Colonic mucosa (tissue), 4 donors: ENCODE results near the gene RAG2. TPM values are rescaled to one million over a fixed set of nuclear protein-coding genes. Genes with fewer than 3 reads are reported as not detected.

Source experiments
- DNase-seq: peaks from one replicate; pipeline ENCODE4 v3.0.0-alpha.2; 2020
- H3K27ac ChIP-seq: fragments of 200-600 bp; one replicate; pipeline ENCODE4 v1.8.0; 2021
- H3K27me3 ChIP-seq: fragments of 200-600 bp; one replicate; pipeline ENCODE4 v1.8.0; 2021
- H3K36me3 ChIP-seq: fragments of 200-600 bp; one replicate; pipeline ENCODE4 v1.8.0; 2021
- H3K4me1 ChIP-seq: fragments of 200-600 bp; one replicate; pipeline ENCODE4 v1.8.0; 2021; ENCODE audit warnings: mild to moderate bottlenecking
- H3K4me3 ChIP-seq: fragments of 200-600 bp; one replicate; pipeline ENCODE4 v1.8.0; 2021
- H3K9ac ChIP-seq, 2 donors: one replicate each; pipeline ENCODE4 v1.7.0; 2013; ENCODE audit warnings: control low read depth in 2 of 2, low read depth in 2 of 2, low read length in 2 of 2
- H3K9me3 ChIP-seq: fragments of 200-600 bp; one replicate; pipeline ENCODE4 v1.8.0; 2021
- intact Hi-C: fragments of 100-400 bp; cut with DNase I; formaldehyde crosslinking; loops from one replicate; pipeline ENCODE4 v1.14.1; 2022
- total RNA-seq, 2 donors: library from RNA; stranded (reverse); fragmentation: NEBNext Ultra II Directional in 1 of 2; extraction: Animal tissue kit (Norgen Biotek cat#: 25700) in 1 of 2; gene quantifications; one replicate each; pipeline ENCODE4 v1.2.1, GENCODE V29; 2021
- TF ChIP-seq, protein P1 (sequence below): fragments of 200-600 bp; IDR thresholded peaks from one replicate; pipeline ENCODE4 v1.8.0; 2022; ENCODE audit warnings: antibody characterized with exemption, mild to moderate bottlenecking
- donor health status: healthy.
- donor health status: DM: no; HTN: no; CAD: no.
- donor health status: DM: no; HTN: no; CAD: no.

RAG2 gene
- total RNA-seq, 2 donors from 2014 or later, result not detected

DNA sequence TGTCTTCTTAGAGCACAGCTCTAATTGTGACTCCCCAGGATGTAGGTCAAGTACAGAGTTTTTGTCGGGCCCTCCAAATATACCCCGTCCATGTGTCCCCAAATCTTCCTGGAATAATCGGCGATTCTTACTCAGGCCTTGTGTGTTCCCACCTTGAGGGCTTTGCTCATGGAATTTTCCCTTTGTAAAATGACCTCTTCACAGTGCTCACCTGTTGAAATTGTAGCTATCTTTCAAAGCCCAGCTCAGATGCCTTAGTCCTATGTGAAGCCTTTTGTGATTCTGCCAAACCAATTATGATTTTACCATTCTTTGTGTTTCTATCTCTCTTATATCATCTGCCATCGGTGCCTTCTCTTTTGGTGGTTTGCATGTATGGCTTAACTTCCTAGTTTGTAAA, 30.1 kb upstream of the RAG2 start:
- intact Hi-C loops, result no loop called here
- no peaks in the 10 kb centered on the region for H3K4me1 ChIP-seq
- no peak for DNase-seq

DNA sequence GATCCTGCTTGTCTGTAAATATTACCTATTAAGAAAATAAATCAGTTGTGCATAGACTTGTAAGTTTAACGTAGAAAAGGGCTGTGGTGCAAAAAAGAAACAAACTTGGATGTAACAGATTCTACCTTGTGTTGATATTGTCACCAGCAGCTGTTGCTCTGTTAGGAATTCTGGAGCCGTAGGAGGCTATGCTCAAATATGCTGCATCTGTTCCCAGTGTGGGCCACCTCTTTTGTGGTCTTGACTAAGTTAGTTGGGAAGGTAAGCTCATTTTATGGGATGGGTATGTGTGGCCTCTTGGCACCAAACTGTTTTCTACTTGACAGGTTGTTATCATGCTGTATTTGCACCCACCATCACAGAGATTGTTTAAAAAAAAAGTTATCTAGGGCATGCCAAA, 29.4 kb upstream of the RAG2 start:
- intact Hi-C loops, result no loop called here
- H3K4me3 ChIP-seq, result no peak overlapping the region
- no peaks in the 10 kb centered on the region for H3K9me3 ChIP-seq
- no peak overlapping the region for H3K9ac ChIP-seq
- no peak for DNase-seq
- H3K4me1 ChIP-seq, result no peaks in the 10 kb centered on the region
- H3K36me3 ChIP-seq, result no peaks in the 10 kb centered on the region
- no peaks in the 10 kb centered on the region for H3K27me3 ChIP-seq
- TF ChIP-seq, protein P1, sequence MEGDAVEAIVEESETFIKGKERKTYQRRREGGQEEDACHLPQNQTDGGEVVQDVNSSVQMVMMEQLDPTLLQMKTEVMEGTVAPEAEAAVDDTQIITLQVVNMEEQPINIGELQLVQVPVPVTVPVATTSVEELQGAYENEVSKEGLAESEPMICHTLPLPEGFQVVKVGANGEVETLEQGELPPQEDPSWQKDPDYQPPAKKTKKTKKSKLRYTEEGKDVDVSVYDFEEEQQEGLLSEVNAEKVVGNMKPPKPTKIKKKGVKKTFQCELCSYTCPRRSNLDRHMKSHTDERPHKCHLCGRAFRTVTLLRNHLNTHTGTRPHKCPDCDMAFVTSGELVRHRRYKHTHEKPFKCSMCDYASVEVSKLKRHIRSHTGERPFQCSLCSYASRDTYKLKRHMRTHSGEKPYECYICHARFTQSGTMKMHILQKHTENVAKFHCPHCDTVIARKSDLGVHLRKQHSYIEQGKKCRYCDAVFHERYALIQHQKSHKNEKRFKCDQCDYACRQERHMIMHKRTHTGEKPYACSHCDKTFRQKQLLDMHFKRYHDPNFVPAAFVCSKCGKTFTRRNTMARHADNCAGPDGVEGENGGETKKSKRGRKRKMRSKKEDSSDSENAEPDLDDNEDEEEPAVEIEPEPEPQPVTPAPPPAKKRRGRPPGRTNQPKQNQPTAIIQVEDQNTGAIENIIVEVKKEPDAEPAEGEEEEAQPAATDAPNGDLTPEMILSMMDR, result no peak
- no peak overlapping the region for H3K27ac ChIP-seq

More for the DNA sequence above, 30.1 kb upstream of the RAG2 start:
- TF ChIP-seq, protein P1, result no peak
- no peak overlapping the region for H3K27ac ChIP-seq
- no peak overlapping the region for H3K4me3 ChIP-seq
- H3K36me3 ChIP-seq, result no peaks in the 10 kb centered on the region
- no peaks in the 10 kb centered on the region for H3K27me3 ChIP-seq
- no peak overlapping the region for H3K9ac ChIP-seq
- no peaks in the 10 kb centered on the region for H3K9me3 ChIP-seq

DNA sequence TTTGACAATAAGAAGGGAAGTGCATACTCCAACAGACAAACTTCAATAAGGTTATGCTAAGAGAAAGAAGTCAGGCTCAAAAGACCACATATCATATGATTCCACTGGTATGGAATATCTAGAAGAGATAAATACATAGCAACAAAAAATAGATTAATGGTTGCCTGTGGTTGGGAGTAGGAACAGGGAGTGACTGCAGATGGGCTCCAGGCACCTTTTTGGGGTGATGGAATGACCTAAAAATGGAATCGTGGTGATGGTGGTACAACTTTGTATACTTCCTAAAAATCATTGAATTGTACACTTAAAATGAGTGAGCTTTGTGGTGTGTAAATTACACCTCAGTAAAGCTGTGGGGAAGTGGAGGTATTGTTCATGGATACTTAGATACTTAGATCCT, 29.0 kb upstream of the RAG2 start:
- Histone ChIP-seq H3K27ac (no peak overlapping the region), H3K27me3 (no peaks in the 10 kb centered on the region), H3K36me3 (no peaks in the 10 kb centered on the region), H3K4me3 (no peak overlapping the region), H3K4me1 (no peaks in the 10 kb centered on the region), H3K9ac (no peak overlapping the region), H3K9me3 (no peaks in the 10 kb centered on the region)
- intact Hi-C loops, result no loop called here
- no peak for DNase-seq
- TF ChIP-seq, protein P1, result no peak

- Histone ChIP-seq H3K27me3 (no peaks in the 10 kb centered on the region), H3K4me1 (no peaks in the 10 kb centered on the region), H3K4me3 (no peak overlapping the region), H3K27ac (no peak overlapping the region), H3K9ac (no peak overlapping the region), H3K9me3 (no peaks in the 10 kb centered on the region), H3K36me3 (no peaks in the 10 kb centered on the region)
- TF ChIP-seq, protein P1, result no peak
- intact Hi-C loops, result loop anchor here (5.0 kb wide), 1 partner anchor 56 kb away; the partner anchor contains the start of gene RAG1
- no peak for DNase-seq
These were observed 25.5 kb upstream of the RAG2 start for GRCh38 chr11:36623494-36623893.

- Histone ChIP-seq H3K4me3 (no peak overlapping the region), H3K9me3 (no peaks in the 10 kb centered on the region), H3K27ac (no peak overlapping the region), H3K27me3 (no peaks in the 10 kb centered on the region), H3K36me3 (no peaks in the 10 kb centered on the region), H3K9ac (no peak overlapping the region), H3K4me1 (no peaks in the 10 kb centered on the region)
- intact Hi-C loops, result loop anchor here (5.0 kb wide), 1 partner anchor 55 kb away; the partner anchor contains the start of gene RAG1
- TF ChIP-seq, protein P1, result peak; percentile 39
- no peak for DNase-seq
These were observed 24.5 kb upstream of the RAG2 start for GRCh38 chr11:36622431-36623136.
